CD14-positive monocyte (primary cell): ENCODE measurements around the gene MON2. TPM values are rescaled to one million over a fixed set of nuclear protein-coding genes. Genes with fewer than 3 reads are reported as not detected.
A peak's percentile ranks its signal among the peaks of the same experiment; 100 is the strongest.

Experiments used
- DNase-seq, 3 donors: peaks; one replicate each; pipeline ENCODE4 v3.0.0-alpha.2; 2011 to 2022
- H2AFZ ChIP-seq: 2 replicates; pipeline ENCODE4 v1.6.0; 2012; ENCODE audit warnings: mild to moderate bottlenecking, low read depth, low read length, inconsistent platforms; ENCODE audit not compliant: insufficient read depth, poor library complexity, severe bottlenecking
- H3K27ac ChIP-seq, 2 donors: 1 replicate in 1 of 2; 2 replicates in 1 of 2; pipeline ENCODE4 v1.5.1; 2012 to 2013; ENCODE audit warnings: low read length in 2 of 2, control low read depth in 1 of 2, inconsistent platforms in 1 of 2, low read depth in 1 of 2, mild to moderate bottlenecking in 1 of 2
- H3K27me3 ChIP-seq, 2 donors: one replicate each; pipeline versions ENCODE4 v1.6.0 to v1.6.1; 2011 to 2013; ENCODE audit warnings: low read length in 2 of 2; ENCODE audit not compliant: control insufficient read depth in 2 of 2, insufficient read depth in 2 of 2
- H3K36me3 ChIP-seq, 2 donors: replicated peaks in 1 of 2; 1 replicate in 1 of 2; 2 replicates in 1 of 2; pipeline versions ENCODE4 v1.5.1 to v1.6.1; 2012 to 2013; ENCODE audit warnings: low read length in 2 of 2, control low read depth in 1 of 2, inconsistent platforms in 1 of 2, mild to moderate bottlenecking in 1 of 2; ENCODE audit not compliant: insufficient read depth in 2 of 2, control insufficient read depth in 1 of 2
- H3K4me1 ChIP-seq, 2 donors: 1 replicate in 1 of 2; 2 replicates in 1 of 2; pipeline versions ENCODE4 v1.5.1 to v1.6.1; 2012 to 2013; ENCODE audit warnings: low read length in 2 of 2, control low read depth in 1 of 2, inconsistent platforms in 1 of 2, mild to moderate bottlenecking in 1 of 2, moderate library complexity in 1 of 2; ENCODE audit not compliant: insufficient read depth in 2 of 2, control insufficient read depth in 1 of 2
- H3K4me2 ChIP-seq: replicated peaks from 2 replicates; pipeline ENCODE3; 2012; ENCODE audit warnings: low read length, moderate library complexity, mild to moderate bottlenecking; ENCODE audit not compliant: poor library complexity, severe bottlenecking; ENCODE audit errors: extremely low read depth
- H3K4me3 ChIP-seq, 3 experiments: fragments of 200-600 bp in 1 of 3; sonication (generic) in 1 of 3; replicated peaks in 1 of 3; 1 replicate in 2 of 3; 2 replicates in 1 of 3; pipeline ENCODE4 v1.5.1; 2011 to 2013; ENCODE audit warnings: low read length in 3 of 3, mild to moderate bottlenecking in 3 of 3, control low read depth in 2 of 3, low read depth in 2 of 3, inconsistent platforms in 1 of 3, moderate library complexity in 1 of 3
- H3K79me2 ChIP-seq: 2 replicates; pipeline ENCODE4 v1.6.0; 2012; ENCODE audit warnings: mild to moderate bottlenecking, control low read depth, inconsistent platforms, low read length, moderate library complexity; ENCODE audit not compliant: insufficient read depth
- H3K9ac ChIP-seq: 2 replicates; pipeline ENCODE4 v1.6.0; 2017; ENCODE audit warnings: low read length, mild to moderate bottlenecking; ENCODE audit not compliant: insufficient read depth, poor library complexity, severe bottlenecking
- H3K9me3 ChIP-seq, 2 donors: replicated peaks in 1 of 2; 1 replicate in 1 of 2; 2 replicates in 1 of 2; pipeline versions ENCODE4 v1.5.1 to v1.6.1; 2012 to 2013; ENCODE audit warnings: low read length in 2 of 2, control low read depth in 1 of 2; ENCODE audit not compliant: control insufficient read depth in 1 of 2, insufficient read depth in 1 of 2
- H4K20me1 ChIP-seq: 2 replicates; pipeline ENCODE4 v1.6.0; 2012; ENCODE audit warnings: mild to moderate bottlenecking, low read length, control low read depth, moderate library complexity; ENCODE audit not compliant: insufficient read depth
- H3K27ac Mint-ChIP-seq, 7 donors: one replicate each; pipeline ENCODE4 v1.8.0; 2020; ENCODE audit warnings: mild to moderate bottlenecking in 7 of 7, mixed read lengths in 7 of 7, moderate library complexity in 6 of 7, inconsistent platforms in 2 of 7
- H3K27me3 Mint-ChIP-seq, 3 donors: one replicate each; pipeline ENCODE4 v1.8.0; 2021 to 2022; ENCODE audit warnings: low read depth in 3 of 3, mild to moderate bottlenecking in 3 of 3, mixed read lengths in 3 of 3, moderate library complexity in 3 of 3, inconsistent platforms in 1 of 3
- H3K36me3 Mint-ChIP-seq, 2 donors: one replicate each; pipeline ENCODE4 v1.8.0; 2020; ENCODE audit warnings: mixed read lengths in 2 of 2, inconsistent platforms in 1 of 2, mild to moderate bottlenecking in 1 of 2
- H3K4me1 Mint-ChIP-seq: one replicate; pipeline ENCODE4 v1.8.0; 2020; ENCODE audit warnings: mild to moderate bottlenecking, mixed read lengths
- H3K4me3 Mint-ChIP-seq, 2 donors: one replicate each; pipeline ENCODE4 v1.8.0; 2020; ENCODE audit warnings: mild to moderate bottlenecking in 2 of 2, mixed read lengths in 2 of 2, moderate library complexity in 1 of 2
- H3K9me3 Mint-ChIP-seq, 7 donors: one replicate each; pipeline ENCODE4 v1.8.0; 2020 to 2022; ENCODE audit warnings: mixed read lengths in 7 of 7, mild to moderate bottlenecking in 6 of 7, moderate library complexity in 6 of 7, inconsistent platforms in 2 of 7
- WGBS: methylation state at CpG from one replicate; pipeline ENCODE4 v1.1.5; 2013; ENCODE audit warnings: missing lambda C conversion rate; ENCODE audit not compliant: insufficient coverage; 5-methylcytosine and 5-hydroxymethylcytosine counted together
- intact Hi-C, 2 donors: fragments of 100-400 bp; cut with micrococcal nuclease; formaldehyde crosslinking; loops; one replicate each; pipeline versions ENCODE4 v1.15.0 to v1.15.1; 2023
- polyA plus RNA-seq, 3 donors: library from polyadenylated mRNA; depleted of rRNA in 1 of 3; unstranded in 2 of 3; stranded (reverse) in 1 of 3; fragments of 300-500 nt in 2 of 3; fragments of >200 nt in 1 of 3; fragmentation: Illumina TruSeq in 2 of 3; gene quantifications; 1 replicate in 2 of 3; 2 replicates in 1 of 3; pipeline ENCODE4 v1.2.3, GENCODE V29; 2012 to 2021
- TF ChIP-seq, protein P1 (sequence below): fragments of 200-600 bp; IDR thresholded peaks from one replicate; pipeline ENCODE4 v1.8.0; 2022; ENCODE audit warnings: antibody characterized with exemption, mild to moderate bottlenecking

The MON2 gene
- polyA plus RNA-seq, 3 donors, result 6.8 to 17.0 (median 9.6) TPM

DNA sequence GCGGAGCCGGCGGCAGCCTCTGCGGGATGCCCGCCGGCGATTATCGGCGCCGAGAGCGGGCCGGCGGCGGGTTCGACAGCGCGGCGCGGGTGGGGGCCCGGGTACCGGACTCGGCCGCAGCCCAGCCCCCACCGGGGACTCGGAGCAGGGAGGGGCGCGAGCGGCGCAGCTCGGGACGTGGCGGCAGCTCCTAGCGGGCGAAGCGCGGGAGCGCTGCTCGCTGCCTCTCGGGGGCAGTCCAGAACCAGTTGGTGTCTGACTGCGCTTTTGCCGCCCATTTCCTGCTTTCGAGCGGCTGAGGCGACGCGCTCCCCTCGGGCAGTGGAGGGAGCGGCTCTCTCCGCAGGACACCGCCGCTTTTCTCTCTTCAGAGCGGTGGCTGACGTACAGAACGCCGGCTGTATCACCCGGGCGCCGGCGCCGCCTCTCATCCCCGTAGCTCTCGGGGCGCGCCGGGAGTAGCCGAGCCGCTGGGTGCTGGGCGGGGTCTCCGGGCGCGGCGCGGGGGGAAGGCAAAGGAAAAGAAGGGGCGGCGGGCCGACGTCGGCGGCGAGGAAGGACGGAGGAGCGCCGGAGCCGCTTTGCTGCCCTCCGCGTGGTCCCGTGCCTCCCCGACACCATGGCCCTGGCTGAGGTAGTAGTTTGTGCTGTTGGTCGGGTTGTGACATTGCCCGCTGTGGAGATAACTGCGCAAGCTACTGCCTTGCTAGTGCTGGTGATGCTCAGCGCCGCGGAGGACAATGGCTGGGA lies 136.6 kb downstream of the MON2 start:
- peak overlapping the region; percentile 99 for H3K9ac ChIP-seq
- no peaks in the 10 kb centered on the region for H3K36me3 ChIP-seq
- Mint-ChIP-seq H3K27ac (peak overlapping the region; percentile 99 to 100 (median 99)), H3K4me3 (peak overlapping the region; percentile 89 to 94), H3K4me1 (peaks cover 37% of the 10 kb centered on the region), H3K9me3 (no peaks in the 10 kb centered on the region), H3K36me3 (no peaks in the 10 kb centered on the region), H3K27me3 (peaks cover 0 to 2% (median 0%) of the 10 kb centered on the region in 3 donors)
- H3K4me3 ChIP-seq, result peak overlapping the region; percentile 54 to 86 (median 58)
- peaks cover 16 to 30% of the 10 kb centered on the region in 2 donors for H3K4me1 ChIP-seq
- H3K27ac ChIP-seq, result peak overlapping the region; percentile 99
- no peaks in the 10 kb centered on the region for H3K9me3 ChIP-seq
- peak; percentile 84 to 92 (median 84) for DNase-seq
- under 1% methylated on average over 94 of the region's 94 CpGs for WGBS
- H4K20me1 ChIP-seq, result no peaks in the 10 kb centered on the region
- H3K27me3 ChIP-seq, result no peaks in the 10 kb centered on the region
- H2AFZ ChIP-seq, result peak overlapping the region; percentile 76
- H3K79me2 ChIP-seq, result peaks cover 49% of the 10 kb centered on the region
- intact Hi-C loops, result loop anchor here in 1 of 2 donors (5.0 kb wide), 3 partner anchors 129 to 391 kb away; no protein-coding TSS in a partner anchor
- H3K4me2 ChIP-seq, result peak overlapping the region; percentile 81
- TF ChIP-seq, protein P1, sequence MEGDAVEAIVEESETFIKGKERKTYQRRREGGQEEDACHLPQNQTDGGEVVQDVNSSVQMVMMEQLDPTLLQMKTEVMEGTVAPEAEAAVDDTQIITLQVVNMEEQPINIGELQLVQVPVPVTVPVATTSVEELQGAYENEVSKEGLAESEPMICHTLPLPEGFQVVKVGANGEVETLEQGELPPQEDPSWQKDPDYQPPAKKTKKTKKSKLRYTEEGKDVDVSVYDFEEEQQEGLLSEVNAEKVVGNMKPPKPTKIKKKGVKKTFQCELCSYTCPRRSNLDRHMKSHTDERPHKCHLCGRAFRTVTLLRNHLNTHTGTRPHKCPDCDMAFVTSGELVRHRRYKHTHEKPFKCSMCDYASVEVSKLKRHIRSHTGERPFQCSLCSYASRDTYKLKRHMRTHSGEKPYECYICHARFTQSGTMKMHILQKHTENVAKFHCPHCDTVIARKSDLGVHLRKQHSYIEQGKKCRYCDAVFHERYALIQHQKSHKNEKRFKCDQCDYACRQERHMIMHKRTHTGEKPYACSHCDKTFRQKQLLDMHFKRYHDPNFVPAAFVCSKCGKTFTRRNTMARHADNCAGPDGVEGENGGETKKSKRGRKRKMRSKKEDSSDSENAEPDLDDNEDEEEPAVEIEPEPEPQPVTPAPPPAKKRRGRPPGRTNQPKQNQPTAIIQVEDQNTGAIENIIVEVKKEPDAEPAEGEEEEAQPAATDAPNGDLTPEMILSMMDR, result peak; percentile 54

DNA sequence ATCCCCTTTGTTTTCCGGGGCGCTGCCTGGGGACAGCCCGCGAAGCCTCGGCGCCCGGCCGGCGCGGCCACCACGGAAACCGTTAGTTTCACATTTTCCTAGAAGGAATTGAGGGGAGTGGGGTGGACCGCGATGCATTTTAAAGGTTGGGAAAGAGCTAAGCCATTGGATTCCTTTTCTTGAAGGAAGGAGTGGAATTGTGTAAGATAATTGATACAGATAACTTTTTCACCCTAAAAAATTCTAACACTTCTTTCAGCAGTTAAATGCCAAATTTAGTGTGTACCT lies 137.1 kb downstream of the MON2 start:
- H3K36me3 Mint-ChIP-seq, result no peaks in the 10 kb centered on the region
- Histone ChIP-seq H2AFZ (peak overlapping the region; percentile 76), H3K4me3 (peak overlapping the region; percentile 54 to 86 (median 58)), H3K9me3 (no peaks in the 10 kb centered on the region), H3K9ac (peak overlapping the region; percentile 99), H3K27me3 (no peaks in the 10 kb centered on the region), H3K4me1 (peaks cover 16 to 30% of the 10 kb centered on the region in 2 donors), H3K4me2 (peak overlapping the region; percentile 81), H3K36me3 (no peaks in the 10 kb centered on the region), H4K20me1 (no peaks in the 10 kb centered on the region), H3K79me2 (peaks cover 51% of the 10 kb centered on the region), H3K27ac (peak overlapping the region; percentile 99)
- TF ChIP-seq, protein P1, result no peak
- H3K27me3 Mint-ChIP-seq, result peaks cover 0 to 2% (median 0%) of the 10 kb centered on the region in 3 donors
- WGBS, result 0% methylated on average over 8 of the region's 14 CpGs
- H3K4me3 Mint-ChIP-seq, result peak overlapping the region; percentile 89
- peaks cover 37% of the 10 kb centered on the region for H3K4me1 Mint-ChIP-seq
- DNase-seq, result no peak
- intact Hi-C loops, result loop anchor here in 1 of 2 donors (5.0 kb wide), 3 partner anchors 129 to 391 kb away; no protein-coding TSS in a partner anchor
- peak overlapping the region; percentile 96 to 100 (median 99) for H3K27ac Mint-ChIP-seq
- H3K9me3 Mint-ChIP-seq, result no peaks in the 10 kb centered on the region
